ENCODE data around the gene NSRP1.
A peak's percentile ranks its signal among the peaks of the same experiment; 100 is the strongest.

NSRP1 gene

DNA sequence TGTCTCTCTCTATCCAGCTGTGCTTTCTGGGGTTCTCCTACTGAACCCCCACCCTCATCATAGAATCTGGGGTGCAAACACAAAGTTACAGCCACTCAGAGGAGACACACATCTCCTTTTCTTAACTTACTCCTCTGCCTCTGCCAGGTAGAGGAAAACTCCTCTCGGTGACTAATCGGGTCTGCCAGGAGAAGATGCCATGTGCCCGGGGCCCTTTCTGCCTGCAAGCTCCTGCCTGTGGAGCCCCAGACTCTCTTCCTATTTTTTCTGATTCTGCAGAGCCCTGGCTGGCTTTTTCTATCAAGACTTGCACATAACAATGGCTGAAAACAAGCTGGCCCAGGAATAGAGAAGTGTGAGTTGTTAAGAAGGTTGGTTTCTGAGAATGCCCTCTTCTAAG lies 108.5 kb downstream of the NSRP1 start:
- DNase-seq, result no peak

DNA sequence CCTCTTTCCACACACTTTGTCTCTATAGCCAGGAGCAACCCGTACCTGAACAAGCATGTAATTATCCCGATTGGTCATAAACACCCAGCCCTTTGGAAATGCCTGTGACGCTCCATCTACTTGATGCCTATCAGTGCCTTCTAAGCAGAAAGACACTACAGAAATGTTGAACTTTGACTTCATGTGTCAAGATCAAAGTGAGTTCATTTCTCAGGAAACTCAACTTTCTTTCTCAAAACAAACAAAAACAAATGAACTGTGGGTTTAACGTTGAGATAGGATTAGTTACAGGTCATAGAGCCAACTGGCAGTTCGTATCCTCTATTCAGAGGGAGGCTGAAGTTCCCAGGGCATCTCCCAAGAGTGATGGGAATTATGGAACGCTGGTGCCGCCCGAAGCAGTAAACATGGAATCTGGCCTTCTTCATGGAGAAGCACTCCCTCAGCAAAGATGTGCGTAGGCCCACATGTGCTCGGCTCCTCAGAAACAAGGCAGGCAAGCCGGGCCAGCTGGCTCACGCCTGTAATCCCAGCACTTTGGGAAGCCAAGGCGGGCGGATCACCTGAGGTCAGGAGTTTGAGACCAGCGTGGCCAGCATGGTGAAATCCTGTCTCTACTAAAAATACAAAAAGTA lies 109.4 kb downstream of the NSRP1 start:
- DNase-seq, result peak; percentile 61

DNA sequence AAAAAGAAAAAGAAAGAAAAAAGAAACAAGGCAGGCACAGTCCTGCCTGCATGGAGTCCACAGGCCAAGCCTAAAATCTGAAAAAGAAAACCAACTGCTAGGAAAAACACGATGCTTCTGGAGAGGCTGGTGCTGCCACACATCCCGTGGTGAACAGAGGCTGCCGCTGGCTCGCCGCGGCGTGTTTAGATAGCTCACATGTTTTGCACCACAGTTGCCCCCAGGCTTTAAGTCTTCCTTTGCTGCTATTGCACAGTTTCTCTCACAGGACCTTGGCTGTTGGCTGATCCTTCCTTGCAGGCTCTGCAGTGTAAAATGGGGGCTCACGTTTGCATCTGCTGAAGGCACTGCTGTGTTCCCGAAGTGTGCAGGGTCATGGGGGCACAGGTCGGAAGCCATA lies 110.3 kb downstream of the NSRP1 start:
- no peak for DNase-seq

DNA sequence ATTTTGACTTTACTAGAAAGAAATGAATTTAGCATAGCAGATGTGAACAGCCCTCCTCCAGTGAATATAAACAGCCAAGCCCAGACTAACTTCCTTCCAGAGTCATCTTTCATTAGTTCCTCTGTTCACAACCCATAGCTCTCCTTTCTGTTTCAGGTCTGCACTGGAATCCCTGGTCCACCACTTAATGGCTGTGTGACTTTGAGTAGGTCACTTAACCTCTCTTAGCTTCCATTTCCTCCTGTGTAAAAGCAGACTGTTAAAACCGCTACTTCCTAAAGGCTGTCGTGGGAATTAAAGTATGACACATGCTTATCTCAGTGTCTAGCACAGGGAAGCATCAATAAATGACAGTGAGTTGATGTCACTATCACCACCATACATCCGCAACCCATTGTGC lies 111.4 kb downstream of the NSRP1 start:
- no peak for DNase-seq

DNA sequence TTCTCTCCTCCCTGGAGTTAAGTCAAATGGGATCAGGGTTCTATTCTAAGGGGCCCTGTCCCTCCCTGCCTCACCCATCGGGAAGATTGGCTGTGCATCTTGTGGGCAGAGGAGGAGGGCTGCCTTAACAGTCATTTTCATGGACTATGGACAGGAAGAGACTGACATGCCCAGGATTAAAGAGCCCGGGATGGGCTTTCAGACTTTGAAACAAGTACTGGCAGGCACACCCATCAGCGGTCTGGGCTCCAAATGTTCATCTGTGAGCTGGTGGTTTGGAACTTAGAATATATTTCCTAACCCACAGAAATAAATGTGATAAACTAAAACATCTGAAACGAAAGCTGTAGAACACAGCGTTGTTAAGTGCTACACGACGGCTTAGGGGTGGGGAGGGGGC lies 112.4 kb downstream of the NSRP1 start:
- no peak for DNase-seq

DNA sequence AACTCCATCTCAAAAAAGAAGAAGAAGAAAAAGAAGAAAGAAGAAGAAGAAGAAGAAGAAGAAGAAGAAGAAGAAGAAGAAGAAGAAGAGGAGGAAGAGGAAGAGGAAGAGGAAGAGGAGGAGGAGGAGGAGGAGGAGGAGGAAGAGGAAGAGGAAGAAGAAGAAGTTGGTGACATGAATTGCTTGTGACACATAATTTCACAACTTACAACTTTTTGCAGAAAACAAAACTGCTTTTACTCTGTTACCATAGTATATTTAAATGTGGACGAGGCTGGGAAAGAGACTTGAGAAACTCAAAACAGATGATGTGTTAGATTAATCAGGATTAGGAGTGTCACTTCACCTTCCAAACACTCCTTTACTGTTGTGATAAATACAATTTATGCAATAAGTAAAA lies 113.4 kb downstream of the NSRP1 start:
- DNase-seq, result peak; percentile 14

DNA sequence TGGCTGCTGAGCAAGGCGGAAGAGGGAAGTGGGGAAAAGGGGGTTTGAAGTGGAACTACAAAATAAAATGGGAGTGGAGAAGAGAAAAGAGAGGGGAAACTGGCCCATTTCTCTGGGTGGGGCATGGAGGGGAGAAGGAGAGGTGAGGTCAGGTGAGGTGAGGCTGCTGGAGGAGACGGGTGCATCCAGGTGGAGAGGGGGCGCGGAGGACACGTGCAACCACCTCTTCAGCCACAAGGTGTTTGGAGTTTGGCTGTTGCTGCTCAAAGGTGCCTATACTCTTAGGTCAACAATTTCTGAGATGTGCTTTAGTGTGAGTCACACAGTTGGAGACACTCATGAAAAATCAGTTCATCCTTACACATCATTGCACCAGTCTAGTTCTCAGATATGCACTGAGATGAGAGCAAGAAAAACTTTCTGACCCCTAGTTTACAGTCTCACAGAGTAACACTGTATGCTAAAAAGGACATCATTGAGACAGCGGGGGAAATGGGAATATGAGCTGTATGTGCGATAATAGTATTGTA lies 114.0 kb downstream of the NSRP1 start:
- DNase-seq, result no peak

DNA sequence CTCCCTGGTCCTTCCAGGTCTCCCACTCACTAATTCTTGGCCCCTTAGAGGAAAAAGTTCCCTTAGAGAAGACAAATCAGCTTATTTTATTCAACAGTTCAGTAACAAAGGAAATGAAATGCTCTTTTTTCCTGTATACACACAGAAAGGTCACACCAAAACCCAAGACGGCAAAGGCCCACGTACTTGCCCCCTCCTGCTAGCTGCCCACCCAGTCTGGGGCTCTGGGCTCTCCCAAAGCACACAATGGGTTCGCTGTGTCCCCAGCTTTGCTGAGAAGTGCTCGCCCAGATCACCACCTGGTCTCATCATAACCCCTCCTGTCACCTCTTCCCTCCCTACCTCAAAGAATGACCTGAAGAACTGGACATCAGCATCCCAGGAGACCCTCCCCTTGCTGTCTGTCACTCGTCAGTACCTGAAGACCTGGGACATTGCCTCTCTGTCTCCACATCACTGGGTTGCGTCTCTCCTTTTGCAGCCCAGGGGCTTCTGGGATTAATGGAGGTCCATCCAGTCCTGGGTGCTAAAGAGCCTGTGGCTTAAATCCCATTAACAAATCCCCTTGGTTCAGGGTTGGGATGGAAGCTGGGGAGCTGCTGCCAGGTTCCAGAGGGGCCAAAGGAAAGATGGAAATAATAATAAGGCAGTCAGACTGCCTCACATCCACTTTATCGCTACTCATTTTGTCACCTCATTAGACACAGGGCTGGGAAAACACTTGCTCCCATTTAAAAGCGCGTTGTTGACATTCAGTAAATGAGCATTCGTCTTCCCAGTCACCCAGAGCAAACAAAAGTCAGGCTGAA lies 115.6 kb downstream of the NSRP1 start:
- DNase-seq, result peak; percentile 48

DNA sequence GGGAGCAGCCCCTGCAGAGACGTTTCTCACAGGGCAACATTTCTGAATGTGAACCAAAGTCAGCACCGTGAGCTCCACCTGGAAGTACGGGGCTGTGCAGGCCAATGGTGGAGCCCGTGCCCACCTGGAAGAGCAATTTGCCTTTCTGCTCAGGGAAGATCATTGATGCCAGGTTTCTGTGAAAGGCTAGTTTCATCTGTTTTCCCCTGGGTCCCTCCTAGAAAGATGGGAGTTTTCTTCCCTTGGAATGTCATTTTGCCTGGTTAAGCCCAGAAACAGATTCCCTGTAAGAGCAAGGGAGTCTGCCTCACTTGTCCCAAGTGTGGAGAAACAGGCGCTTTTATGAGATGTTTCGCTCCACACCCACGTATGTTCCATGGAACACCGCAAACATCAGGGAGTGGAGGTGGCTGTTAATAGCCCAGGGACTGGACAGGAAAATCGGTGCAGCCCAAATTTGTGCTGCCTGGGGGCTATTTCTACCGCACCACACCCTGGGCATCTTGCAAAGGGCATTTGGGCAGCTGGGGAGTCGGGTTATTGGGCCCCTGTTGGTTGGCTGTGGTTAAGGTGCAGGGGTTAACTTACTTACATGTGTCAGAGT lies 116.3 kb downstream of the NSRP1 start:
- no peak for DNase-seq

DNA sequence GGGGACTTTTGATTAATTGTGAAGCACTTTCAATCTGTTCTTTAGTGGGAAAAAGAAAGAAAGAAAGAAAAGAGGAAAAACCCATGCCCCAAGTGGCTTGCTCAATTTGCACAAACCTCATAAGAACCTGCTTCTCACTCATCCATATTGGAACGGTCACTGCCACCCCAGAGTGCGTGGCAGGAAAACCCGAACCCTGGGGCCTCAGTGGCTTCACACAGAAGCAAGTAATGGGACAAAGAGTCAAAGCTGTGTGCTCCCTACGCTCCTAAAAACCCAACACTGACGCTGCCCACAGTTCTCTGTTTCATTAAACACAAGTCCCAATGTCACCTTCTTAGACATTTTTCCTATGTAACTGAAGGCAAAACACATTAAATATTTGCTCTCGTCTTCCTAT lies 117.7 kb downstream of the NSRP1 start:
- DNase-seq, result no peak

DNA sequence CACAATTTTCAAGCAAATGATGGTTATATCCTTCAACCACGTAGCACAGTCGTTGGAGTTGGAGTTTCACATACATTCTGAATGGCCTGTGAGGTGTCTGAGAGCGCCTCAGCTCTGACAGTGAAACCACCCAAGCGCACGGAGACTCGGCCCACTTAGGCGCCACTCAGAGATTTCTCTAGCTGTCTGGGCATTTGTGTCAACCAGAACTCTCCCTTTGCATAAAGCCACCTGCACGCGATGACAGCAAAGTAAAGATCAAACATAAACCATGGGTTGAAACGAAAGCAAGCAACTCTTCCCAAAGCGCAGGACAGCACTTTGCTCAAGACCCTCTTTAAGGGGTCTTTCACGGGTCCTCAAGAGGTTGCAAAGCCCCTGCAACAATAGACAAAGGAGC lies 118.3 kb downstream of the NSRP1 start:
- no peak for DNase-seq

DNA sequence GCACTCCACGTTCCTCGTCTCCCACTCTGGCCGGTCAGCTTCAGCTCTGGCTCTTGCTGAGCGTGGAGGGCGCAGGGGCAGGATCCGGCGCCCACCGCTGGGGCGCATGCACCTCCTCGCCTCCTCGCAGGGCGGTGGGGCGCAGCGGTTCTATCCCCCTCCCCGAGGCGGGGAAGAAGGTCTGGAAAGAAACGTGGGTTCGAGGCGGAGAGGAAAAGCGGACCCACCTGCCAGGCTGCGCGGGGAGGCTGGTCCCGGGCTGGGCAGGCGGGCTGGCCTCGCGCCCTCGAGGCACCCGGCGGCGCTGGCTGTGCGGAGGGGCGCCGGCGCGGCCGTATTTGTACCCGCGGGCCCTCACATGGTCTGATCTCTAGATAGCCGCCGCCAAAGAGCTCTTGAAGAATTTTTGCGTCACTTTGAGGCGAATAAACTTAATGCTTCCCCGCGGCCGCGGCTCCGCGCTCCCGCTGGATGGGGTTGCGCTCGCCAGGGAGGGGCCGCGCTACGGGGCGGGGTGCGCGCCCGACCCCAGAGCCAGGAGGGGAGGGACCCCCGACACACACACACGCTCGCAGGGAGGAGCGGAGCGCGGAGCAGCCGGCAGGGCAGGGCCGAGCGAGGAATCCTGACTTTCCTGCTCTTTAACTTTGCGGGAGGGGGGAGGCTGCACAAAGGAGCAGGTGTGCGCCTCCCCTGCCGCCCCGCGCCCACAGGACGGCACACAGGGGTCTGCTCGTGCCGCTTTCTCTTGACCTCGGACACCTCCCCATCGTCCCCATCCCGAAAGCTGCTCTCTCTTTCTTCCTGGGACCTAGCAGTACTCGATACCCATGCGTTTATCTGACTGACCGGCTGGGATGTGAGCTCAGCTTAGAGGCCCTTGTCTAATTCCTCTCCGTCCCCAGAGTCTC lies 119.0 kb downstream of the NSRP1 start, which contains the start of gene SLC6A4:
TSS of gene SLC6A4 (minus strand) at position 312 of the 911 bp plus-strand sequence. CDS start 13,739 bp downstream, outside the sequence.
- DNase-seq, result peak; percentile 45
